ENCODE measurements around the gene TIGD1. TPM values are rescaled to one million over a fixed set of nuclear protein-coding genes. Genes with fewer than 3 reads are reported as not detected.

TIGD1 gene
- total and polyA plus RNA-seq, 2 of the 13 experiments (the other 11 are each of a cell fraction or from before 2014, with no cell fraction given): 3.5 to 9.5 TPM

GRCh38 chr2:232550354-232551249 lies at the start of gene TIGD1, which contains the start of gene EIF4E2 (continued):
- TF ChIP-seq ZNF318 (CRISPR knock-in tag; IDR thresholded peaks at IDR 0.05): no peak; the same call in 1 of the 2 replicates
- TF ChIP-seq NFIB (CRISPR knock-in tag; IDR thresholded peaks at IDR 0.05; ENCODE audit: borderline replicate concordance): no peak; the same call in 1 of the 2 replicates
- TF ChIP-seq ZNF446 (CRISPR knock-in tag; IDR thresholded peaks at IDR 0.05): peak; percentile 99
- TF ChIP-seq ZMYM3 (CRISPR knock-in tag; IDR thresholded peaks at IDR 0.05): peak; percentile 97
- peak; percentile 83 for TF ChIP-seq CCAR2 (optimal IDR thresholded peaks at IDR 0.05; ENCODE audit: low read depth, low read length)
- no peak for TF ChIP-seq TCF7 (IDR thresholded peaks at IDR 0.05; ENCODE audit: low read depth)
- TF ChIP-seq FUBP1 (CRISPR knock-in tag; IDR thresholded peaks at IDR 0.05; ENCODE audit: borderline replicate concordance): peak; percentile 93; the same call in 1 of the 2 replicates
- peak; percentile 70 for TF ChIP-seq FOSL2 (CRISPR knock-in tag; IDR thresholded peaks at IDR 0.05)
- TF ChIP-seq FOXM1 (CRISPR knock-in tag; IDR thresholded peaks at IDR 0.05): peak; percentile 86
- TF ChIP-seq IRF9 (CRISPR knock-in tag; IDR thresholded peaks at IDR 0.05; ENCODE audit: borderline replicate concordance): peak; percentile 99
- TF ChIP-seq ATM (IDR thresholded peaks at IDR 0.05; ENCODE audit: borderline replicate concordance): no peak
- TF ChIP-seq PCBP2 (optimal IDR thresholded peaks at IDR 0.05; ENCODE audit: low read depth, low read length, poor library complexity, severe bottlenecking): no peak
- TF ChIP-seq GMEB2 (CRISPR knock-in tag; IDR thresholded peaks at IDR 0.05; ENCODE audit: low read depth): peak; percentile 81
- peak; percentile 41 for TF ChIP-seq ZNF615 (CRISPR knock-in tag; IDR thresholded peaks at IDR 0.05; ENCODE audit: borderline replicate concordance)
